Measurements from ENCODE around the gene LRMDA.

Gene LRMDA

DNA sequence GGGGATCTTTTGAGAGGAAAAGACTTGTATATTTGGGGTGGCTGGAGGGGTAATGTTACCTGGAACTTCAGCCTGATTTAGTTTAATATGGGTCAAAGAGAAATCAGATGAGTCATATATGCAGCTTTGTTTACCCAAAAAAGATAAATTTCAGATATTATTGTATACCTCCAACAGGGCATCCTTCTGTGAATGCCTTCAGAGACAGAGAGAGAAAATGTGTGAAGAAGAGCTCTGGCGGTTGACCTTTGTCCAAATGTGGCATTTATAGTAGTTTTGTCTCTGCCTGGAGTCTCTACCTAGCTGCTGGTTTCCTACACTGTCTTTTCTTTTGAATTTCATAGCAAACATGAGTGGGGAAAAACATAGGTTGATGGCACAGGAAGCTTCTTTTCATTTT lies 21.6 kb downstream of the LRMDA start:
- TF ChIP-seq ZNF473 (tag by site-specific recombination; IDR thresholded peaks at IDR 0.05) (no peak), ZNF266 (tag by site-specific recombination; IDR thresholded peaks at IDR 0.05; ENCODE audit: low read depth) (no peak), ZNF362 (tag by site-specific recombination; IDR thresholded peaks at IDR 0.05) (no peak), GLI4 (tag by site-specific recombination; IDR thresholded peaks at IDR 0.05) (no peak), ZNF366 (tag by site-specific recombination; conservative IDR thresholded peaks at IDR 0.05) (no peak), ZNF18 (tag by site-specific recombination; IDR thresholded peaks at IDR 0.05) (no peak), ZNF76 (tag by site-specific recombination; IDR thresholded peaks at IDR 0.05; ENCODE audit: borderline replicate concordance, low read depth) (no peak), ZNF830 (tag by site-specific recombination; IDR thresholded peaks at IDR 0.05; ENCODE audit: low read depth) (no peak), ZNF654 (tag by site-specific recombination; IDR thresholded peaks at IDR 0.05; ENCODE audit: low read depth) (no peak), ZFP69B (tag by site-specific recombination; IDR thresholded peaks at IDR 0.05) (no peak), ZFHX2 (tag by site-specific recombination; conservative IDR thresholded peaks at IDR 0.05) (no peak), GFI1B (tag by site-specific recombination; IDR thresholded peaks at IDR 0.05) (no peak), KLF9 (tag by site-specific recombination; IDR thresholded peaks at IDR 0.05; ENCODE audit: low read depth) (no peak), KLF7 (tag by site-specific recombination; IDR thresholded peaks at IDR 0.05; ENCODE audit: borderline replicate concordance) (no peak), ZNF423 (tag by site-specific recombination; IDR thresholded peaks at IDR 0.05) (no peak), ZNF416 (tag by site-specific recombination; IDR thresholded peaks at IDR 0.05) (no peak)
- TF ChIP-seq, protein P1, sequence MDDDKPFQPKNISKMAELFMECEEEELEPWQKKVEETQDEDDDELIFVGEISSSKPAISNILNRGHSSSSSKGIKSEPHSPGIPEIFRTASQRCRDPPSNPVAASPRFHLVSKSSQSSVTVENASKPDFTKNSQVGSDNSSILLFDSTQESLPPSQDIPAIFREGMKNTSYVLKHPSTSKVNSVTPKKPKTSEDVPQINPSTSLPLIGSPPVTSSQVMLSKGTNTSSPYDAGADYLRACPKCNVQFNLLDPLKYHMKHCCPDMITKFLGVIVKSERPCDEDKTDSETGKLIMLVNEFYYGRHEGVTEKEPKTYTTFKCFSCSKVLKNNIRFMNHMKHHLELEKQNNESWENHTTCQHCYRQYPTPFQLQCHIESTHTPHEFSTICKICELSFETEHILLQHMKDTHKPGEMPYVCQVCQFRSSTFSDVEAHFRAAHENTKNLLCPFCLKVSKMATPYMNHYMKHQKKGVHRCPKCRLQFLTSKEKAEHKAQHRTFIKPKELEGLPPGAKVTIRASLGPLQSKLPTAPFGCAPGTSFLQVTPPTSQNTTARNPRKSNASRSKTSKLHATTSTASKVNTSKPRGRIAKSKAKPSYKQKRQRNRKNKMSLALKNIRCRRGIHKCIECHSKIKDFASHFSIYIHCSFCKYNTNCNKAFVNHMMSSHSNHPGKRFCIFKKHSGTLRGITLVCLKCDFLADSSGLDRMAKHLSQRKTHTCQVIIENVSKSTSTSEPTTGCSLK (tag by site-specific recombination; IDR thresholded peaks at IDR 0.05) = no peak
- TF ChIP-seq, protein P2, sequence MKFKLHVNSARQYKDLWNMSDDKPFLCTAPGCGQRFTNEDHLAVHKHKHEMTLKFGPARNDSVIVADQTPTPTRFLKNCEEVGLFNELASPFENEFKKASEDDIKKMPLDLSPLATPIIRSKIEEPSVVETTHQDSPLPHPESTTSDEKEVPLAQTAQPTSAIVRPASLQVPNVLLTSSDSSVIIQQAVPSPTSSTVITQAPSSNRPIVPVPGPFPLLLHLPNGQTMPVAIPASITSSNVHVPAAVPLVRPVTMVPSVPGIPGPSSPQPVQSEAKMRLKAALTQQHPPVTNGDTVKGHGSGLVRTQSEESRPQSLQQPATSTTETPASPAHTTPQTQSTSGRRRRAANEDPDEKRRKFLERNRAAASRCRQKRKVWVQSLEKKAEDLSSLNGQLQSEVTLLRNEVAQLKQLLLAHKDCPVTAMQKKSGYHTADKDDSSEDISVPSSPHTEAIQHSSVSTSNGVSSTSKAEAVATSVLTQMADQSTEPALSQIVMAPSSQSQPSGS (tag by site-specific recombination; IDR thresholded peaks at IDR 0.05; ENCODE audit: low read depth) = no peak
- TF ChIP-seq, protein P3, sequence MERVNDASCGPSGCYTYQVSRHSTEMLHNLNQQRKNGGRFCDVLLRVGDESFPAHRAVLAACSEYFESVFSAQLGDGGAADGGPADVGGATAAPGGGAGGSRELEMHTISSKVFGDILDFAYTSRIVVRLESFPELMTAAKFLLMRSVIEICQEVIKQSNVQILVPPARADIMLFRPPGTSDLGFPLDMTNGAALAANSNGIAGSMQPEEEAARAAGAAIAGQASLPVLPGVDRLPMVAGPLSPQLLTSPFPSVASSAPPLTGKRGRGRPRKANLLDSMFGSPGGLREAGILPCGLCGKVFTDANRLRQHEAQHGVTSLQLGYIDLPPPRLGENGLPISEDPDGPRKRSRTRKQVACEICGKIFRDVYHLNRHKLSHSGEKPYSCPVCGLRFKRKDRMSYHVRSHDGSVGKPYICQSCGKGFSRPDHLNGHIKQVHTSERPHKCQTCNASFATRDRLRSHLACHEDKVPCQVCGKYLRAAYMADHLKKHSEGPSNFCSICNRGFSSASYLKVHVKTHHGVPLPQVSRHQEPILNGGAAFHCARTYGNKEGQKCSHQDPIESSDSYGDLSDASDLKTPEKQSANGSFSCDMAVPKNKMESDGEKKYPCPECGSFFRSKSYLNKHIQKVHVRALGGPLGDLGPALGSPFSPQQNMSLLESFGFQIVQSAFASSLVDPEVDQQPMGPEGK (tag by site-specific recombination; IDR thresholded peaks at IDR 0.05) = no peak
- POLR2A ChIA-PET = no interaction called here
- H3K36me3 ChIP-seq (ENCODE audit: control insufficient read depth in 2 of 2, insufficient read depth in 1 of 2, low read length in 2 of 2) = no peaks in the 10 kb centered on the region
- CTCF ChIA-PET = interaction anchor here (1.1 kb wide), 1 partner anchor 58 kb away, joined by 3 read pairs; no protein-coding TSS in a partner anchor
- no peak overlapping the region for H3K27ac ChIP-seq (ENCODE audit: extremely low read depth, low read depth, low read length)
- no peak overlapping the region for H3K4me3 ChIP-seq (ENCODE audit: low read depth, low read length)
- H3K4me1 ChIP-seq (ENCODE audit: control insufficient read depth, insufficient read depth, low read length) = peaks cover 15% of the 10 kb centered on the region
- no peaks in the 10 kb centered on the region for H3K9me3 ChIP-seq (ENCODE audit: control insufficient read depth, insufficient read depth, low read depth, low read length)
